GM21360 (cell line): ENCODE results near the gene UNC13B.
"Not testable (repeated sequence)": the region's sequence is repeated elsewhere in the genome, so short reads cannot be mapped to it uniquely, and the experiment has no call there.

ENCODE experiments used
- ATAC-seq: cut with Tn5 transposase; IDR thresholded peaks from one replicate; pipeline ENCODE4 v1.9.1; 2021; ENCODE audit warnings: mild to moderate bottlenecking, moderate library complexity; ENCODE audit not compliant: unreplicated experiment

The UNC13B gene

GRCh38 chr9:35161713-35162604 lies at the start of gene UNC13B:
UNC13B (plus strand) TSS chr9:35162009; CDS start chr9:35162284, 275 bp downstream.
- peak; percentile 59 for ATAC-seq

GRCh38 chr9:35112257-35113020 lies 49.4 kb upstream of the UNC13B start:
- no peak for ATAC-seq

DNA sequence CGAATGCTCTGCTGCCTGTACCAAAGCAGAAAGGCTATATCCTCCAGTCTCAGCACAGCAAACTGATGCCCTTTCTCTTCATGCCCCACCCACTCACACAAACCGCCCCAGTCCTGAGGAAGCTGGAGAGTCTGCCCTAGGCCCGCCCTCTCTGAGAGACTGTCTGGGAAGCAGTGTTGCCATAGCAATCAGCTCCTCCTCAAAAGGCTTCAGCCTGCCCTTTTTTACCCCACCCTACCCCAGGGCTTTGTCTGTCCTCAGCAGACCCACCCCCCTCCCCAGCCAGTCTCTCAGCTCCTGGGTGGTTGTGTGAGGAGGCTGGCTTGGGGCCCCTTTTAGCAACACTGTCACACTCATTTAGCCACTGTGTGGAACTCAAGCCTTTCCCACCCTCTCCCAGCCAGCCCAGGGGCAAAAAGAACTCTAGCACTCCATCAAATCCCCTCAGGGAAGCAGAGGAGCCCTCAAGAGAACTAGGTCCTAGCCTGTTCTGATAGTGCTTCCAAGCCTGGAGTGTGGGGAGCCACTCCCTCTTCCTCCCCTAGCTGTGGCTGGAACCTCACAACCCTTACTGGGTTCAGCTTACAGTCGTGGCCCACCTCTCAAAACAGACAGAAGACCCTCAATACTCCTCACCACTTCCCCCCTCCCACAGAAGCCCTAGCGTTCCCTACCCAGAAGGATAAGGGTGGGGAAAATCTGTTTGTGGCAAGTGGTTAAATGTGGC lies 47.5 kb upstream of the UNC13B start:
- ATAC-seq, result no peak

GRCh38 chr9:35114840-35115628 lies 46.8 kb upstream of the UNC13B start:
- no peak for ATAC-seq

DNA sequence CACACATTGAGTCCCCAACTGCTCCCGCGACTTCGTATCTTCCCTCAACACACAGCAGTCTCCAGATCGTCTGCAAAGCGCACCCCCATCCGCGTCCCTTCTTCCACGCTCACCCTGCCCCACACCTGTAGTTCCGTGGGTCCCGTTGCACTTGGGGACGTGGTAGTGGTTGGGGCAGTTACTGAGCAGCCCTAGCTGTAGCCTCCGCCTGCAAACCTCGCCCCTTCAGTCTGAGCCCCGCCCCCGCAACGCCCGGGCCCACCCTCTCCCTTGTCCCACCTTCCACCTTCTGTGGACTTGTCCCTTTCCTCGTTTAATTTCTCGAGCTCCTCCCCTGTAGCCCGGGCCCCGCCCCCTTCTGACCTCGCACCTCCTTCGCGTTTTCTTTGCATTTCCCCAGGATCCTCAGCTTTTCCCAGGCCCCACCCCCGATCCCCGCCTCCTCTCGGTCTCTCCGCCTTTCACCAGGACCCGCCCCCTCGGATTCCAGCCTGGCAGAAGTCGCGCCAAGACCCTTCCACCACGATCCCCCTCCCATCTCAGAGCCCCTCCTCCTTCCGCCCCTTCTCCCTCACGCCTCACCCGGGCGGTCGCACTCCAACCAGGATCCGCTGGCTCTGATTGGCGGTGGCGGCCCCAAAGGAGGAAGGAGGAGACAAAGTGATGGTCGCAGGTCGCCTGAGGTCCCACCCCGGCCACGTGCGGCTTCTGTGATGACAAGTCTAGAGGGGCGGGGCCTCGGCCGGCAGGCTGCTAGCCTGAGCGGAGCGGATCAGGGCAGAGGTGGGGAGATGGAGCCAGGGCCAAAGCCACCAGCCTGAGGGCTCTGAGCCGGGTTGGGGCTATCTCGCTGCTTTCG lies 45.9 kb upstream of the UNC13B start, which contains the start of gene ATOSB:
TSS of gene ATOSB (minus strand) at position 183 of the 859 bp plus-strand sequence. CDS start 7,588 bp downstream, outside the sequence.
- ATAC-seq, result peak; percentile 45

DNA sequence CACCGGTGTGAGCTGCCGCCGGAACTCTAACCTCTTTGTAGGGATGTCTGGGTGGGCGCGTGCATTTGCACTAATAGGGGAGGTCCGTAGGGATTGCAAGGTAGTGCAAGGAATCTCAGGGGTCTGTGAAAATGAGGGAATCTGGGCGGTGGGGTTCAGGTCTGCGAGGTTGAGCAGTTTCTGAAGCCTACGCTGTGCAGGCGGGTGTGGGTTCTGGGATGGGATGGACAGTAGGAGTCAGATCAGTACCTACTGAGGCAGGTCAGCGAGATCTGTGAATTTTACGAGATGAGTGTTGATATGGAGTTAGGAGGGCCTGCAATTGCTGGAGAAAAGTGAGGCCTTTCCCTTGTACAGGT lies 45.3 kb upstream of the UNC13B start:
- peak; percentile 4 for ATAC-seq

- ATAC-seq, result peak; percentile 38
Observed at GRCh38 chr9:35116898-35117551, 44.8 kb upstream of the UNC13B start.

DNA sequence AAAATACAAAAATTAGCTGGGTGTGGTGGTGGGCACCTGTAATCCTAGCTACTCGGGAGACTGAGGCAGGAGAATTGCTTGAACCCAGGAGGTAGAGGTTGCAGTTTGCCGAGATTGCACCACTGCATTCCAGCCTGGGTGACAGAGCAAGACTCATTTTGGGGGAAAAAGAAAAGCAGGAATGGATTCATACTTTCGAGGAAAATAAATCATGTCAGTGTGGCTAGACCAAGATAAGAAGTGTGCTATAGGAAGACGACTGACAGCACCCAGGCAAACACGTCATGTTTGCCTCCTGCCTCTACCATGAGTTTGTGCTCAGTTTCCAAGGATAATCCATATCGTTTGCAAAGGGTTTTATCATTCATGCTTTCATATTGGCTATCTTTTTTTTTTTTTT lies 26.9 kb upstream of the UNC13B start:
- no peak for ATAC-seq

GRCh38 chr9:35135988-35136387 lies 25.8 kb upstream of the UNC13B start:
- ATAC-seq, result no peak

- no peak for ATAC-seq
Observed at GRCh38 chr9:35136866-35137265, 24.9 kb upstream of the UNC13B start.

- ATAC-seq, result no peak
Observed at GRCh38 chr9:35140093-35140492, 21.7 kb upstream of the UNC13B start.

DNA sequence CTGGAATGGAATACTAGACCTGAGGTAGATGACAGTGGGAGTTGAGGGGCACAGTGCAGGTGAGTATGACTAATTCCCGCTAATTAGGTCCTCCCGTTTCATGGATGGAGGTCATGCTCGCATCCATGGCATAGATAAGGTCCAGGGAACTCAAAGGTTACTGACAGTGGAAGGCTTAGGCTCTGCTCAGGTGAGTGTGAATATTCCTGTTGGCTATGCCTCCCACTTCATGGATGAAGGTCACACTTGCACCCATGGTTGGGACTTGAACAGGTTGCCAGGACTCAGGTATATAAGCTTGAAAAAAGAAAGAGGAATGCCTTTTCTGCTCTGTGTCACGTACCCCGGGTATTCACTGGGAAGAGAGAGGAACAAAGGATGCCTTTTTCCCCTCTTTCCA lies 19.8 kb upstream of the UNC13B start:
- ATAC-seq, result no peak

- not testable (repeated sequence) for ATAC-seq
Observed at GRCh38 chr9:35147941-35148563, 13.8 kb upstream of the UNC13B start.

DNA sequence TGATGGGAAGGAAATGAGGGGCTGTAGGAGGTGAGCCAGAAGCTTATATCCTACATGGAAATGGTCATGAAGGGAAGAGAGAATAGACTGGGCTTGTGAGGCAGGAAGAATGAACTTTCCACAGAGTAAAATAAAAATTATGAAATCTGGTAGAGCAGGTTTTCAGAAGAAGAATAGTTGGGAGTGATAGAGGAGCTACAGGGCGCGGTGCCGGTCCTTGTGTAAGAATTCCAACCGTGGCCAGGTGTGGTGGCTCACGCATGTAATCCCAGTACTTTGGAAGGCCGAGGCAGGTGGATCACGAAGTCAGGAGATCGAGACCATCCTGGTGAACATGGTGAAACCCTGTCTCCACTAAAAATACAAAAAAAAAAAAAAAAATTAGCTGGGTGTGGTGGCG lies 8.9 kb upstream of the UNC13B start:
- no peak for ATAC-seq

- no peak for ATAC-seq
Observed at GRCh38 chr9:35156781-35157180, 5.0 kb upstream of the UNC13B start.

DNA sequence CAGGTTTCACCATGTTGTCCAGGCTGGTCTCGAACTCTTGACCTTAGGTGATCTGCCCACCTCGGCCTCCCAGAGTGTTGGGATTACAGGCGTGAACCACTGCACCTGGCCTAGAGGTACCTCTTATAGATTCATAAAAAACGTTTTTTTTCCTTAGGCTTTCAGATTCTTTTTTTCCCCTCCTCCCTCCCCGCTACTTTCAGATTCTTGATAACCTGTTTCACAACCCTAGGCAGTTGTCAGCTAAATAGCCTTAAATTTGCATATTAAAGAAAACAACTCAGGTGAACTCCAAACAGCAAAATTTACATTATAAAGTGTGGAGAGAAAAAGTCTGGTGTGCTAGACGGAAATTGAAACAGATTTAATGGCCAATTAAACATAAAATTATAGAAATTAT lies 4.0 kb upstream of the UNC13B start:
- ATAC-seq, result not testable (repeated sequence)

DNA sequence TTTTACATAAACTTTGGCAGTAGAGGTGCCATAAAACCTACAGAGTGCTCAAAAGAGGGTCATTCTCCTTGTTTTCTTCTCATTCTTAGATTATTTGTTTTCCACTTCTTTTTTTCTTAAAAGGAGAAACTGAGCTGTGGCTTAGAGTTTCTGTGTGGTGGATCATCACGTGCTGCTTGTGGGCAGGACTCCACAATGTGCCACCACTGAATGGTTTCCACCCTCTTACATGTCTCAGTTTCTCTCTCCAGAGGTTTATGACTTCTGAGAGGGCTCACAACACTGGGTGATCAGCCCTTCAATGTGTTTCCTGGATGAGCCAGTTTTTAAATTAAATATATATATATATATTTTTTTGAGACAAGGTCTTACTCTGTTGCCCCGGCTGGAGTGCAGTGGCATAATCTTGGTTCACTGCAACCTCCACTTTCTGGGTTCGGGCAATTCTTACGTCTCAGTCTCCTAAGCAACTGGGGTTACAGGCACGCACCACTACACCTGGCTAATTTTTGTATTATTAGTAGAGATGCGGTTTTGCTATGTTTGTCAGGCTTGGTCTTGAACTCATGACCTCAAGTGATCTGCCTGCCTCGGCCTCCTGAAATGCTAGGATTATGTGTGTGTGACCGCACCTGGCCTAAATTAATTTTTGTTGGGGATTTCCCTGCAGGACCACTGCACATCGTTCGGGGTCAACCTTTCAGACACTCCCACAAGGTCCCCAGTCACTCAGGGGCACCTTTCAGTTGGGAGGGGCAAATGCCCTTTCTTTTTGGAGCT lies 3.1 kb upstream of the UNC13B start:
- peak; percentile 35 for ATAC-seq
